Spleen (tissue), 11 donors: ENCODE data around the gene FUT1. TPM values are rescaled to one million over a fixed set of nuclear protein-coding genes. Genes with fewer than 3 reads are reported as not detected.

Source experiments
- DNase-seq: peaks from one replicate; pipeline ENCODE4 v3.0.0-alpha.2; 2020
- H3K27ac ChIP-seq, 8 donors: fragments of 200-600 bp; sonication (generic) in 7 of 8; 1 replicate in 4 of 8; 2 replicates in 4 of 8; pipeline versions ENCODE4 v1.5.0 to v1.8.0; 2016 to 2021; ENCODE audit warnings: inconsistent platforms in 4 of 8, mild to moderate bottlenecking in 4 of 8, moderate library complexity in 1 of 8
- H3K27me3 ChIP-seq, 7 donors: fragments of 200-600 bp; sonication (generic) in 6 of 7; replicated peaks in 1 of 7; 1 replicate in 4 of 7; 2 replicates in 3 of 7; pipeline versions ENCODE4 v1.5.0 to v1.8.0; 2016 to 2021; ENCODE audit warnings: inconsistent platforms in 3 of 7, mild to moderate bottlenecking in 1 of 7
- H3K36me3 ChIP-seq, 6 donors: fragments of 200-600 bp; sonication (generic) in 5 of 6; 1 replicate in 4 of 6; 2 replicates in 2 of 6; pipeline versions ENCODE4 v1.5.0 to v1.8.0; 2016 to 2021; ENCODE audit warnings: inconsistent platforms in 2 of 6
- H3K4me1 ChIP-seq, 6 donors: fragments of 200-600 bp; sonication (generic) in 5 of 6; 1 replicate in 3 of 6; 2 replicates in 3 of 6; pipeline versions ENCODE4 v1.5.0 to v1.8.0; 2016 to 2021; ENCODE audit warnings: inconsistent platforms in 3 of 6
- H3K4me3 ChIP-seq, 8 donors: fragments of 200-600 bp; sonication (generic) in 7 of 8; 1 replicate in 4 of 8; 2 replicates in 4 of 8; pipeline versions ENCODE4 v1.5.0 to v1.8.0; 2016 to 2021; ENCODE audit warnings: inconsistent platforms in 4 of 8, mild to moderate bottlenecking in 4 of 8, moderate library complexity in 2 of 8
- H3K9me3 ChIP-seq, 8 donors: fragments of 200-600 bp; sonication (generic) in 7 of 8; 1 replicate in 4 of 8; 2 replicates in 4 of 8; pipeline versions ENCODE4 v1.5.0 to v1.8.0; 2016 to 2021; ENCODE audit warnings: inconsistent platforms in 4 of 8
- POLR2A ChIP-seq, 3 donors: fragments of 450-650 bp; IDR thresholded peaks; one replicate each; pipeline ENCODE4 v1.5.1; 2017; ENCODE audit warnings: antibody characterized with exemption in 3 of 3, mild to moderate bottlenecking in 1 of 3
- POLR2AphosphoS5 ChIP-seq, 3 donors: sonication (generic); formaldehyde crosslinking; IDR thresholded peaks; one replicate each; pipeline ENCODE4 v1.5.1; 2017; ENCODE audit warnings: antibody characterized with exemption in 3 of 3
- WGBS, 5 donors: extraction: QIAGEN DNeasy Blood & Tissue Kit in 3 of 5; methylation state at CpG; one replicate each; pipeline versions ENCODE4 v1.1.5 to v1.1.7; 2013 to 2018; 5-methylcytosine and 5-hydroxymethylcytosine counted together
- intact Hi-C: fragments of 100-400 bp; cut with DNase I; formaldehyde crosslinking; loops from one replicate; pipeline ENCODE4 v1.15.0; 2023; ENCODE audit warnings: low total_unique reads
- polyA plus RNA-seq, 3 donors: library from polyadenylated mRNA; stranded (reverse); fragments of 200-250 nt; gene quantifications; one replicate each; pipeline ENCODE4 v1.2.1, GENCODE V29; 2013
- total RNA-seq, 7 donors: library from RNA; depleted of rRNA in 3 of 7; stranded (reverse); fragments of >200 nt in 3 of 7; fragmentation: NEBNext Ultra II Directional in 4 of 7; extraction: Animal tissue kit (Norgen Biotek cat#: 25700) in 4 of 7; gene quantifications; one replicate each; pipeline versions ENCODE4 v1.1.0 to v1.2.1, GENCODE V29; 2016 to 2021
- TF ChIP-seq, protein P1 (sequence below), 11 experiments: fragments of 200-600 bp in 7 of 11; fragments of 450-650 bp in 4 of 11; sonication (generic) in 4 of 11; IDR thresholded peaks in 8 of 11; conservative IDR thresholded peaks in 3 of 11; 1 replicate in 7 of 11; 2 replicates in 4 of 11; pipeline versions ENCODE4 v1.4.0 to v1.8.0; 2016 to 2021; ENCODE audit warnings: antibody characterized with exemption in 11 of 11, inconsistent platforms in 4 of 11, mild to moderate bottlenecking in 1 of 11
- donor health status: healthy with polysubstance abuse.
- donor health status: DM: no; HTN: no; CAD: no; lungs with moderate emphysema.
- donor health status: DM: no; HTN: no; CAD: no.
- donor health status: Bipolar disorder and iron deficiency.
- donor health status: healthy.
- donor health status: DM: no; HTN: no; CAD: no.
- donor health status: DM: yes; HTN: yes; CAD: no.

FUT1 gene
- total and polyA plus RNA-seq, 10 donors, result 1.0 to 22.9 (median 8.7) TPM

DNA sequence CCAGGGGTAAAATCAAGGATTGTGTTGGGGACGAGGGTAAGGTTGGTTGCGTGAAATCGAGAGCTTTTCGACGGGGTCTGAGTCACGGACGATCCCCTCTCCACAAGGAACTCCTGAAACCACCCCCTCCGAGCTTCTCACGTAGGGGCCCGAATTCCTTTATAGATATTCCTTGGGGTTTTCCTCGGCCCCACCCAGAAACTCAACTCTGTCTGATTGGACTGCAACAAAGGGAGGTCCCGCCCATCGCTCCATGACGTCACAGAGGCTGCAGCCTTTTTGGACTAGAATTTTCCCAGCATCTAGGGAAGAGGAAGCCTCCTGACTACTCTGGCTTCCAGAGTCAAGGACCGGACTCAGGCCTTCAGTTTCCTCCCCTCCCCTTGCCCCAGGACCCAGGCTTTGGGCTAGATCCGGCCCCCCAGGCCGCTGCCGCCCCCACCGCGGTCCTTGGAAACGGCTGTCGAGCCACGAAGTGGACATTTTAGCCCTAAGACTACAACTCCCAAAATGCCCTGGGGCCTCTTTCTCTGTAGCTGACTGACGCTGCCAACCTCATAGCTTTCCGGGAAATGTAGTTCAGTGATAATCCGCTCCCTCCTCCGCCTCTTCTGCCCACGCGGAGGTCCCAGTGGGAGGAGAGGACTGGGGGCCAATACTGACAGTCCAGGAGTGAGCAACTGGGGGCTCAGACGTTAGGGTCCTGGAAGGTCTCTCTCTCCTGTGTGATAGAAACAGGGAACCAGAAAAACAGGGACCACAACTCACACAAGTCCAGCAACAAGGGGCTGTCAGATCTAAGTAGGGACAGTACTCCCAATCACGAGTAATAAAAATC, 5.5 kb downstream of the FUT1 start, which contains the start of gene IZUMO1:
IZUMO1 (minus strand) TSS at position 172 of the 838 bp plus-strand sequence. CDS start 1,050 bp downstream, outside the sequence.
- Histone ChIP-seq H3K36me3 (peaks cover 0 to 18% (median 0%) of the 10 kb centered on the region in 6 donors), H3K9me3 (peaks cover 0 to 7% (median 0%) of the 10 kb centered on the region in 8 donors), H3K4me3 (peak within 1 kb of the TSS in 6 of 8 donors; percentile 14 to 62 (median 26)), H3K4me1 (peaks cover 0 to 77% (median 33%) of the 10 kb centered on the region in 6 donors), H3K27ac (peak within 1 kb of the TSS; percentile 72 to 85 (median 80)), H3K27me3 (peaks cover 0 to 38% (median 2%) of the 10 kb centered on the region in 7 donors)
- peak; percentile 84 for DNase-seq
- intact Hi-C loops, result no loop called here
- TF ChIP-seq, protein P1, sequence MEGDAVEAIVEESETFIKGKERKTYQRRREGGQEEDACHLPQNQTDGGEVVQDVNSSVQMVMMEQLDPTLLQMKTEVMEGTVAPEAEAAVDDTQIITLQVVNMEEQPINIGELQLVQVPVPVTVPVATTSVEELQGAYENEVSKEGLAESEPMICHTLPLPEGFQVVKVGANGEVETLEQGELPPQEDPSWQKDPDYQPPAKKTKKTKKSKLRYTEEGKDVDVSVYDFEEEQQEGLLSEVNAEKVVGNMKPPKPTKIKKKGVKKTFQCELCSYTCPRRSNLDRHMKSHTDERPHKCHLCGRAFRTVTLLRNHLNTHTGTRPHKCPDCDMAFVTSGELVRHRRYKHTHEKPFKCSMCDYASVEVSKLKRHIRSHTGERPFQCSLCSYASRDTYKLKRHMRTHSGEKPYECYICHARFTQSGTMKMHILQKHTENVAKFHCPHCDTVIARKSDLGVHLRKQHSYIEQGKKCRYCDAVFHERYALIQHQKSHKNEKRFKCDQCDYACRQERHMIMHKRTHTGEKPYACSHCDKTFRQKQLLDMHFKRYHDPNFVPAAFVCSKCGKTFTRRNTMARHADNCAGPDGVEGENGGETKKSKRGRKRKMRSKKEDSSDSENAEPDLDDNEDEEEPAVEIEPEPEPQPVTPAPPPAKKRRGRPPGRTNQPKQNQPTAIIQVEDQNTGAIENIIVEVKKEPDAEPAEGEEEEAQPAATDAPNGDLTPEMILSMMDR (IDR thresholded peaks at IDR 0.05 in 8 of 11, conservative IDR thresholded peaks at IDR 0.05 in 3 of 11), result no peak
- peak; percentile 57 to 81 (median 75) for TF ChIP-seq POLR2AphosphoS5 (IDR thresholded peaks at IDR 0.05)
- TF ChIP-seq POLR2A (IDR thresholded peaks at IDR 0.05), result no peak
- WGBS, 5 donors, result 7 to 12% (median 10%) methylated on average over 23 to 31 of the region's 31 CpGs

DNA sequence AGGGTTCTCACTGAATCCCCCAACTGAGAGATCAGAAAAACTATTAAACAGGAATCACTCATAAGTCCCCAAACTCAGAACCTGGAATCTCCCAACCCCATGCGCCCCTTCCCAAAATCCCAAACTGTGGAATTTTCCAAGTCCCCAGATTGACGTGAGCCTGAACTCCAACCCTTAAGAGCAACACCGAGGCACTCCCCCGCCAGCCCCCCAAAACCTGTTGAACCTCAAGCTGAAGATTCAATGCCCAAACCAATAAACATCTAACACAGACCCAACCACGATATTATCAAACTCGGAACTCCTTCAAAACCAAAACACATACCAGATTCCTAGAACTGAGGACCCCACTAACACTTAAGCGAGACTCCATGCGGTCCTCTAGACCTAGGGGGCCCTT, 6.3 kb downstream of the FUT1 start:
- H3K27ac ChIP-seq, result peak overlapping the region in 7 of 8 donors; percentile 77 to 85 (median 81)
- TF ChIP-seq, protein P1 (IDR thresholded peaks at IDR 0.05 in 8 of 11, conservative IDR thresholded peaks at IDR 0.05 in 3 of 11), result no peak
- no peak for TF ChIP-seq POLR2A (IDR thresholded peaks at IDR 0.05)
- no peak for TF ChIP-seq POLR2AphosphoS5 (IDR thresholded peaks at IDR 0.05)
- H3K4me1 ChIP-seq, result peaks cover 0 to 77% (median 31%) of the 10 kb centered on the region in 6 donors
- H3K4me3 ChIP-seq, result no peak overlapping the region
- H3K9me3 ChIP-seq, result peaks cover 0 to 7% (median 0%) of the 10 kb centered on the region in 8 donors
- peaks cover 0 to 34% (median 0%) of the 10 kb centered on the region in 7 donors for H3K27me3 ChIP-seq
- intact Hi-C loops, result no loop called here
- no peak for DNase-seq
- WGBS, 5 donors, result 75 to 89% (median 82%) methylated on average over 8 of the region's 8 CpGs
- peaks cover 0 to 18% (median 0%) of the 10 kb centered on the region in 6 donors for H3K36me3 ChIP-seq

DNA sequence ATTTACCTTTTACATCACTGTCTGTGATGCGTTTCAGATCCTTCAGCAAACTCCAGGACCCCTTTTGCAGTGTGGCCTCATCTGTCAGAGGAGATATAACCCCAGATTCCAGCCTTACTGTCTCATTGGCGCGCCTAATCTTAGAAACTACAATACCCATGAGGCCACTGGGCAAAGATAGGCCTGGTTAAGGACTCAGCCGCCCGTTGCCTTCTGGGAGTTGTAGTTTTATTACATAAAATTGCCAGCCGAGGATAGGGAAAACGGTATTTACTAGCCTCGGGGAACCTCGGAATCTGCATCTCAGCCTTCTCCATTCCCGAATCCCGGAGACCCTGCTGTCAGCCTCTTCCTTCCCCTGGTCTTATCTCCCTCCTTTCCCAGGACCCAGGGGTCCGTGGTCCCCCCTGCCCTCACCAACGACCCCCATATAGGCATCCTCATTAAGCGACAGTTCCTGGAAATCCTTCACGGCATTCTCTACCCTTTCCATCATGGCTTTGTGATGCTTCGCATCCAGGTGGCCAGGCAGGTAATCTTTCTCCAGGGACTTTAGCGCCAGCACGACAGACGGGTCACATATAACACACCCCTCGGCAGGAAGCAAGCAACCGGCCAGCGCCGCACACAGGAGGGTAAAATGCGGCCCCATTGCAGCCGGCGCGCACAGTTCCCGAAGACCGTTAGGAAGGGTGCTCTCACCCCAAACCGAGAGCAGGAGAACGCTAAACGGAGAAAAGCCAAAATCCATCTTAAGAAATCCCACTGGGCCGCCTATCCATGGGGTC, 7.0 kb downstream of the FUT1 start:
- DNase-seq, result no peak
- peaks cover 0 to 77% (median 33%) of the 10 kb centered on the region in 6 donors for H3K4me1 ChIP-seq
- no peak for TF ChIP-seq POLR2AphosphoS5 (IDR thresholded peaks at IDR 0.05)
- no peak for TF ChIP-seq POLR2A (IDR thresholded peaks at IDR 0.05)
- TF ChIP-seq, protein P1 (IDR thresholded peaks at IDR 0.05 in 8 of 11, conservative IDR thresholded peaks at IDR 0.05 in 3 of 11), result no peak
- WGBS, 5 donors, result 33 to 45% (median 37%) methylated on average over 33 of the region's 33 CpGs
- peaks cover 0 to 16% (median 0%) of the 10 kb centered on the region in 6 donors for H3K36me3 ChIP-seq
- peaks cover 0 to 36% (median 6%) of the 10 kb centered on the region in 7 donors for H3K27me3 ChIP-seq
- H3K9me3 ChIP-seq, result peaks cover 0 to 7% (median 0%) of the 10 kb centered on the region in 8 donors
- H3K4me3 ChIP-seq, result peak overlapping the region in 1 of 8 donors; percentile 13
- peak overlapping the region in 2 of 8 donors; percentile 35 to 46 for H3K27ac ChIP-seq
- intact Hi-C loops, result no loop called here
